ENCODE data around the gene TTYH1. TPM values are rescaled to one million over a fixed set of nuclear protein-coding genes. Genes with fewer than 3 reads are reported as not detected.

TTYH1 gene
- total RNA-seq, 1 donor from 2014 or later = not detected

DNA sequence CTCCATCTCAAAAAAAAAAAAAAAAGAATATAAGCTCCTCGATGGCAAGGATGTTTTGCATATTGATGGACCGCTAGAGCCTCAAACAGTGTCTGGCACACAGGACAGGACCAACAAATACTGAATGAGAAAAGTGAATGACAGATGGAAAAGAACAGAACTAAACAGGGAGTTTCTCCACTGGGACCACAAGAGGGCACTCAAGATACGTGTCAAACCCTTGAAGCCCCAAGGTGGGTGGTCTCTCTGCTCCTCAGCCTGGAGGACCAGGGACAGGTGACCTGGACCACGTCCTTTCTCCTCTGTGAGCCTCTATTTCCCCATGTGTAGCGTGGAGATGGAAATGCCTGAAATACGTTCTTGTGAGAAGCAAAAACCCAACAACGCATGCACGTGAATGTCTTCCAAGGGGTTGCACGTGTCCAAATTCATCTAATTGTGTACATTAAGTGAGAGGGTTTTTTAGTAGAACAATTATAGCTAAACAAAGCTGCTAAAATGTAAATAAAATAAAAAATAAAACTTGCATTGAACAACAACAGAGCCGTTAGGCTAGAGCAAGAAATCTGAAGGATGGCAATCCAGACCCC, 63.5 kb downstream of the TTYH1 start:
- Histone ChIP-seq H3K4me3 (ENCODE audit: low read depth, low read length) (no peak overlapping the region), H3K27me3 (ENCODE audit: control insufficient read depth, insufficient read depth, low read length) (peaks cover under 1% of the 10 kb centered on the region), H3K36me3 (ENCODE audit: control insufficient read depth, insufficient read depth, low read length) (no peaks in the 10 kb centered on the region)
- DNase-seq (ENCODE audit: low read depth) = no peak
- TF ChIP-seq, protein P1, sequence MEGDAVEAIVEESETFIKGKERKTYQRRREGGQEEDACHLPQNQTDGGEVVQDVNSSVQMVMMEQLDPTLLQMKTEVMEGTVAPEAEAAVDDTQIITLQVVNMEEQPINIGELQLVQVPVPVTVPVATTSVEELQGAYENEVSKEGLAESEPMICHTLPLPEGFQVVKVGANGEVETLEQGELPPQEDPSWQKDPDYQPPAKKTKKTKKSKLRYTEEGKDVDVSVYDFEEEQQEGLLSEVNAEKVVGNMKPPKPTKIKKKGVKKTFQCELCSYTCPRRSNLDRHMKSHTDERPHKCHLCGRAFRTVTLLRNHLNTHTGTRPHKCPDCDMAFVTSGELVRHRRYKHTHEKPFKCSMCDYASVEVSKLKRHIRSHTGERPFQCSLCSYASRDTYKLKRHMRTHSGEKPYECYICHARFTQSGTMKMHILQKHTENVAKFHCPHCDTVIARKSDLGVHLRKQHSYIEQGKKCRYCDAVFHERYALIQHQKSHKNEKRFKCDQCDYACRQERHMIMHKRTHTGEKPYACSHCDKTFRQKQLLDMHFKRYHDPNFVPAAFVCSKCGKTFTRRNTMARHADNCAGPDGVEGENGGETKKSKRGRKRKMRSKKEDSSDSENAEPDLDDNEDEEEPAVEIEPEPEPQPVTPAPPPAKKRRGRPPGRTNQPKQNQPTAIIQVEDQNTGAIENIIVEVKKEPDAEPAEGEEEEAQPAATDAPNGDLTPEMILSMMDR (IDR thresholded peaks at IDR 0.05; ENCODE audit: insufficient read depth, low read length, poor library complexity, severe bottlenecking) = peak; percentile 72

DNA sequence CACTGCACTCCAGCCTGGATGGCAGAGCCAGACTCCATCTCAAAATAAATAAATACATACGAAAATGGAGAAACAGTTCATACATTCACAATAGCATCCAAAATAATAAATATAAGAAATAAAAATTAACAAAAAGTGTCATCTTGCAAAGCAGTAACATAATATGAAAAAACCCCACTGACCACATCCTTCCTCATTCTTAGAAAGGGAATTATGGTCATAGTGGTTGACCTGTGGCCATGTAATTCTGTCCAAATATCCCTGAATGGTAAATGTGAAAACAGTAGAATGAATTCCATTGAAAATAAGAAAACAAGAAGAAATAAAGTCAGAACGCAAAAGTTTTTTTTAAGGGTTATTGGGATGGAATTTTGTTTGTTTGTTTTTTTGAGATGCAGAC, 64.8 kb downstream of the TTYH1 start:
- Histone ChIP-seq H3K36me3 (ENCODE audit: control insufficient read depth, insufficient read depth, low read length) (no peaks in the 10 kb centered on the region), H3K4me3 (ENCODE audit: low read depth, low read length) (no peak overlapping the region), H3K27me3 (ENCODE audit: control insufficient read depth, insufficient read depth, low read length) (no peaks in the 10 kb centered on the region)
- TF ChIP-seq, protein P1 (IDR thresholded peaks at IDR 0.05; ENCODE audit: insufficient read depth, low read length, poor library complexity, severe bottlenecking) = no peak
- no peak for DNase-seq (ENCODE audit: low read depth)

DNA sequence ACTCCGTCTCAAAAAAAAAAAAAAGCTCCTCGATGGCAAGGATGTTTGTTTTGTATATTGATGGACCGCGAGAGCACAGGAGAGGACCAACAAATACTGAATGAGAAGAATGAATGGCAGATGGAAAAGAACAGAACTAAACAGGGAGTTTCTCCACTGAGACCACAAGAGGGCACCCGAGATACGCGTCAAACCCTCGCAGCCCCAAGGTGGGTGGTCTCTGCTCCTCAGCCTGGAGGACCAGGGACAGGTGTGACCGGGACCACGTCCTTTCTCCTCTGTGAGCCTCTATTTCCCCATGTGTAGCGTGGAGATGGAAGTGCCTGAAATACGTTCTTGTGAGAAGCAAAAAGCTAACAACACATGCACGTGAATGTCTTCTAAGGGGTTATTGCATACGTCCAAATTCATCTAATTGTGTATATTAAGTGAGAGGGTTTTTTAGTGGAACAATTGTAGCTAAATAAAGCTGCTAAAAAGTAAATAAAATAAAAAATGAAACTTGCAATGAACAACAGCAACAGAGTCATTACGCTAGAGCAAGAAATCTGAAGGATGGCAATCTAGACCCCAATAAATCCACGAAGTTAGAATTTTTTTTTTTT, 66.2 kb downstream of the TTYH1 start:
- Histone ChIP-seq H3K27me3 (ENCODE audit: control insufficient read depth, insufficient read depth, low read length) (no peaks in the 10 kb centered on the region), H3K36me3 (ENCODE audit: control insufficient read depth, insufficient read depth, low read length) (no peaks in the 10 kb centered on the region), H3K4me3 (ENCODE audit: low read depth, low read length) (no peak overlapping the region)
- TF ChIP-seq, protein P1 (IDR thresholded peaks at IDR 0.05; ENCODE audit: insufficient read depth, low read length, poor library complexity, severe bottlenecking) = peak; percentile 77
- DNase-seq (ENCODE audit: low read depth) = no peak

DNA sequence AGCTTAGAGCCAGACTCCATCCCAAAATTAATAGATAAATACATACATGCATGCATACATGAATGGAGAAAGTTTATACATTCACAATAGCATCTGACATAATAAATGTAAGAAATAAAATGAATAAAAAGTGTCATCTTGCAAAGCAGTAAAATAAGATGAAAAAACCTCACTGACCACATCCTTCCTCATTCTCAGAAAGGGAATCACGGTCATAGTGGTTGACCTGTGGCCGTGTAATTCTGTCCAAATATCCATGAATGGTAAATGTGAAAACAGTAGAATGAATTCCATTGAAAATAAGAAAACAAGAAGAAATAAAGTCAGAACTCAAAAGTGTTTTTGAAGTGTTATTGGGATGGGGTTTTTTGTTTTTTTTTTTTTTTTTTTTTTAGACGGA, 67.6 kb downstream of the TTYH1 start:
- no peaks in the 10 kb centered on the region for H3K27me3 ChIP-seq (ENCODE audit: control insufficient read depth, insufficient read depth, low read length)
- no peaks in the 10 kb centered on the region for H3K36me3 ChIP-seq (ENCODE audit: control insufficient read depth, insufficient read depth, low read length)
- DNase-seq (ENCODE audit: low read depth) = no peak
- TF ChIP-seq, protein P1 (IDR thresholded peaks at IDR 0.05; ENCODE audit: insufficient read depth, low read length, poor library complexity, severe bottlenecking) = no peak
- no peak overlapping the region for H3K4me3 ChIP-seq (ENCODE audit: low read depth, low read length)

DNA sequence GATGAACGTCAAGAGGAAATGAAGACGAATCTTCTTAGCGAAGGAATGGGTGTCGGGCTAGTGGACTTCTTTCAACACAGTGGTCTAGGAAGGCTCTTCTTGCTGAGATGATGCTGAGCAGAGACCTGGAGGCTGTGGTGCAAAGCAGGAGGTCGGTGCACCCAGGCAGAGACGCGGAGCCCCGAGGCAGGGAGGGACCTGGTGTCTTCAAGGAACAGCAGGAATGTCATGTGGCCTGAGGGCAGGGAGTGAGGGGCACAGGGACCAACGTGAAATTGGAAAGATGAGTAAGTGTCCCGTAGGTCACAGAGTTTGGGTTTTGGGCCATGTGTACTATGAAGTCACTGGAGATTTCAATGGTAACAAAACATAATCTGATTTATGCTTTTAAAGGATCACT, 69.2 kb downstream of the TTYH1 start:
- TF ChIP-seq, protein P1 (IDR thresholded peaks at IDR 0.05; ENCODE audit: insufficient read depth, low read length, poor library complexity, severe bottlenecking) = no peak

DNA sequence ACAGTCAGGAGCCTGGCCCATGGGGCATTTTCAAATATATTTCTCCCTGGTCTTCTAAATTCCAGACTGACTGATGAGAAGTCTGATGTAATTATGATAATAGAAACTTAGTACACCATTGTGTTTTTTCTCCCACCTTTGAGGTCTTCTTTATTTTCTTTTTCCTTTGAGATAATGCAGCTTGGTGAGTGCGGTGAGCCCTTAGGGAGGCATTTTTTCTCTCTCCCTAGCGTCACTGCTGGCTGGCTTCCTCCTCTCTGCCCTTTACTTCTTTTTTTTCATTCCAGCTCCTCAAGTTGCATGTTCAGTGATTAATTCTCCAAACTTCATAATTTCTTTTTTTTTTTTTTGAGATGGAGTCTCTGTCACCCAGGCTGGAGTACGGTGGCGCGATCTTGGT, 70.6 kb downstream of the TTYH1 start:
- DNase-seq (ENCODE audit: low read depth) = no peak
- Histone ChIP-seq H3K4me3 (ENCODE audit: low read depth, low read length) (no peak overlapping the region), H3K27me3 (ENCODE audit: control insufficient read depth, insufficient read depth, low read length) (no peaks in the 10 kb centered on the region), H3K36me3 (ENCODE audit: control insufficient read depth, insufficient read depth, low read length) (no peaks in the 10 kb centered on the region)
- TF ChIP-seq, protein P1 (IDR thresholded peaks at IDR 0.05; ENCODE audit: insufficient read depth, low read length, poor library complexity, severe bottlenecking) = no peak

More for the DNA sequence above, 69.2 kb downstream of the TTYH1 start:
- Histone ChIP-seq H3K27me3 (ENCODE audit: control insufficient read depth, insufficient read depth, low read length) (no peaks in the 10 kb centered on the region), H3K36me3 (ENCODE audit: control insufficient read depth, insufficient read depth, low read length) (no peaks in the 10 kb centered on the region), H3K4me3 (ENCODE audit: low read depth, low read length) (no peak overlapping the region)
- DNase-seq (ENCODE audit: low read depth) = no peak
